Upper lobe of right lung (tissue), 1 donor: ENCODE results near the gene TTYH1. TPM values are rescaled to one million over a fixed set of nuclear protein-coding genes. Genes with fewer than 3 reads are reported as not detected.

Source experiments
- ATAC-seq: fragments of 200-7000 bp; cut with Tn5 transposase; one replicate; pipeline ENCODE4 v1.9.1; 2020; ENCODE audit warnings: mild to moderate bottlenecking, moderate library complexity
- DNase-seq: peaks from one replicate; pipeline ENCODE4 v3.0.0-alpha.2; 2020
- H3K27ac ChIP-seq: fragments of 200-600 bp; one replicate; pipeline ENCODE4 v1.8.0; 2022
- H3K27me3 ChIP-seq: fragments of 200-600 bp; one replicate; pipeline ENCODE4 v1.8.0; 2022; ENCODE audit warnings: mild to moderate bottlenecking
- H3K36me3 ChIP-seq: fragments of 200-600 bp; one replicate; pipeline ENCODE4 v1.8.0; 2022
- H3K4me1 ChIP-seq: fragments of 200-600 bp; one replicate; pipeline ENCODE4 v1.8.0; 2022
- H3K4me3 ChIP-seq: fragments of 200-600 bp; one replicate; pipeline ENCODE4 v1.8.0; 2022; ENCODE audit warnings: mild to moderate bottlenecking
- H3K9me3 ChIP-seq: fragments of 200-600 bp; one replicate; pipeline ENCODE4 v1.8.0; 2022
- CTCF ChIP-seq: fragments of 200-600 bp; IDR thresholded peaks from one replicate; pipeline ENCODE4 v1.8.0; 2022; ENCODE audit warnings: antibody characterized with exemption
- intact Hi-C: fragments of 100-400 bp; cut with DNase I; formaldehyde crosslinking; loops from one replicate; pipeline ENCODE4 v1.11.0; 2022
- total RNA-seq: library from RNA; stranded (reverse); fragmentation: NEBNext Ultra II Directional; extraction: Animal tissue kit (Norgen Biotek cat#: 25700); gene quantifications from one replicate; pipeline ENCODE4 v1.2.1, GENCODE V29; 2021
- donor health status: DM: no; HTN: yes; CAD: no; lungs with severe emphysema.

Gene TTYH1
- total RNA-seq, 1 donor from 2014 or later: not detected

- intact Hi-C loops: no loop called here
- Histone ChIP-seq H3K27ac (no peak overlapping the region), H3K27me3 (no peaks in the 10 kb centered on the region), H3K4me1 (peaks cover 18% of the 10 kb centered on the region), H3K9me3 (no peaks in the 10 kb centered on the region), H3K36me3 (peaks cover 74% of the 10 kb centered on the region), H3K4me3 (no peak overlapping the region)
- TF ChIP-seq CTCF: no peak
- ATAC-seq: no peak
- no peak for DNase-seq
Measured at GRCh38 chr19:54459282-54460229, 44.3 kb downstream of the TTYH1 start.

- no peaks in the 10 kb centered on the region for H3K27me3 ChIP-seq
- no peak for DNase-seq
- no peak overlapping the region for H3K4me3 ChIP-seq
- ATAC-seq: no peak
- H3K9me3 ChIP-seq: no peaks in the 10 kb centered on the region
- H3K27ac ChIP-seq: no peak overlapping the region
- intact Hi-C loops: no loop called here
- peaks cover 66% of the 10 kb centered on the region for H3K36me3 ChIP-seq
- TF ChIP-seq CTCF: no peak
- H3K4me1 ChIP-seq: peaks cover 18% of the 10 kb centered on the region
Measured at GRCh38 chr19:54460230-54461005, 45.2 kb downstream of the TTYH1 start.

- Histone ChIP-seq H3K36me3 (peaks cover 58% of the 10 kb centered on the region), H3K4me1 (peaks cover 18% of the 10 kb centered on the region), H3K9me3 (no peaks in the 10 kb centered on the region), H3K27me3 (no peaks in the 10 kb centered on the region), H3K4me3 (no peak overlapping the region), H3K27ac (peak overlapping the region; percentile 14)
- intact Hi-C loops: no loop called here
- no peak for ATAC-seq
- no peak for DNase-seq
- TF ChIP-seq CTCF: no peak
Measured at GRCh38 chr19:54461210-54461609, 45.9 kb downstream of the TTYH1 start.

- TF ChIP-seq CTCF: no peak
- Histone ChIP-seq H3K4me3 (peak overlapping the region; percentile 71), H3K36me3 (peaks cover 54% of the 10 kb centered on the region), H3K27me3 (no peaks in the 10 kb centered on the region), H3K27ac (peak overlapping the region; percentile 98), H3K9me3 (no peaks in the 10 kb centered on the region), H3K4me1 (peaks cover 18% of the 10 kb centered on the region)
- DNase-seq (no peak), ATAC-seq (no peak)
- intact Hi-C loops: no loop called here
Measured at GRCh38 chr19:54461613-54462012, 46.3 kb downstream of the TTYH1 start.

GRCh38 chr19:54462047-54462654 lies 46.9 kb downstream of the TTYH1 start:
- Histone ChIP-seq H3K4me1 (peaks cover 18% of the 10 kb centered on the region), H3K36me3 (peaks cover 48% of the 10 kb centered on the region), H3K27ac (peak overlapping the region; percentile 98), H3K4me3 (peak overlapping the region; percentile 71), H3K9me3 (no peaks in the 10 kb centered on the region), H3K27me3 (no peaks in the 10 kb centered on the region)
- TF ChIP-seq CTCF: no peak
- no peak for DNase-seq
- ATAC-seq: no peak
- intact Hi-C loops: no loop called here
